H1 (cell line): ENCODE results near the gene SLC18A3. TPM values are rescaled to one million over a fixed set of nuclear protein-coding genes. Genes with fewer than 3 reads are reported as not detected.

ENCODE experiments used
- EZH2 ChIP-seq: fragments of 200-600 bp; sonication (generic); IDR thresholded peaks from 2 replicates; pipeline ENCODE4 v1.7.1; 2012; ENCODE audit warnings: low read depth, mild to moderate bottlenecking, moderate library complexity, low read length, inconsistent platforms; ENCODE audit not compliant: severe bottlenecking
- polyA plus RNA-seq, 7 experiments: library from polyadenylated mRNA; depleted of rRNA in 3 of 7; stranded (reverse) in 5 of 7; unstranded in 2 of 7; fragments of >200 nt in 5 of 7; fragments of 200-250 nt in 2 of 7; gene quantifications; 1 replicate in 5 of 7; 2 replicates in 1 of 7; 4 replicates in 1 of 7; pipeline versions ENCODE4 v1.2.1 to v1.2.3, GENCODE V29; 2011 to 2013; ENCODE audit warnings: missing spikeins in 2 of 7, mixed read lengths in 2 of 7
- total RNA-seq: library from RNA; stranded (reverse); fragmentation: NEBNext Ultra II Directional; extraction: Animal tissue kit (Norgen Biotek cat#: 25700); gene quantifications from 2 replicates; pipeline ENCODE4 v1.2.1, GENCODE V29; 2021

The SLC18A3 gene
- total and polyA plus RNA-seq, 2 of the 8 experiments (the other 6 are each of a cell fraction or from before 2014, with no cell fraction given): 0.17 TPM; not detected in 1

DNA sequence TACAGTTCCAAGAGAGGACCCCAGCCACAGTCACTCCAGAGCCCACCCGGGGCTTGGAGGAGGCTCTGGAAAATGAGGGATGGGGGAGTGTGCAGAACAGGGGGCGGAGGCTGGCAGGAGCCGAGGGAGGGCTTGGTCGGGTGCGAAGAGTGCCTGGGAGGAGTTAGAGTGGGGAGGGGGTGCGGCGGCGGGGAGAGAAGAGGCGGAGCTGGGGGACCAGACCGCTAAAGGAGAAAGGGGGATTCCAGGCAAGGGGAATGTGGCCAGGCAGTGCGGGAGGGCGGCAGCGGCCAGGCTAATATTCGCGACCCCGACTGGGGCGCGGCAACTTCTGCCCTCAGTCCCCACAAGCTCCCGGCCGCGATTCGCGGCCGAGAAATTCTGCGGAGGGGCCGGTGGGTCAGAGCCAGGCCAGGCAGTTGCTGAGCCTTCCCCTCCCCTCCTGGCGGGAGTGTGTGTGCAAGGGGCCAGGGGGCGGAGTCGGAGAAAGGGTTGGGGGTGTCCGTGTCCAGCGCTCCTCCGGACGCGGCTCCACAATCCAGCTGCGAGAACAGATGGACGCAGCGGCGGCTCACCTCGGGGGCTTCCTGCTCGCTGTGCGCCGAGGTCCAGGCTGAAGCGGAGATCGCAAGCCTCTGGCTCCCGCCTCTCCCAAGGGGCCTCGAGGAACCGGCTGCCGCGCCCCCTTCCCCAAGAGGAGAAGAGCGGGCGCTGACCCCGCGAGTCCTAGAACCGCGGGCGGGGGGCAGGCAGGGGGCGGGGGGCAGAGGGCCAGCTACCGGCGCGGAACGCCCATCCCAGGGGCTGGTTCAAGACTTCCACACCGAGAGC, 612 bp upstream of the SLC18A3 start (continued):
- TF ChIP-seq EZH2: peak; percentile 83
